ENCODE measurements around the gene MGRN1. TPM values are rescaled to one million over a fixed set of nuclear protein-coding genes. Genes with fewer than 3 reads are reported as not detected.

MGRN1 gene
- total RNA-seq, 6 donors from 2014 or later, result 49.0 to 148 (median 99.1) TPM

- peak; percentile 61 to 81 for ATAC-seq (ENCODE audit: low FRiP score in 2 of 2)
These were observed 16.1 kb downstream of the MGRN1 start for GRCh38 chr16:4640572-4641305.

DNA sequence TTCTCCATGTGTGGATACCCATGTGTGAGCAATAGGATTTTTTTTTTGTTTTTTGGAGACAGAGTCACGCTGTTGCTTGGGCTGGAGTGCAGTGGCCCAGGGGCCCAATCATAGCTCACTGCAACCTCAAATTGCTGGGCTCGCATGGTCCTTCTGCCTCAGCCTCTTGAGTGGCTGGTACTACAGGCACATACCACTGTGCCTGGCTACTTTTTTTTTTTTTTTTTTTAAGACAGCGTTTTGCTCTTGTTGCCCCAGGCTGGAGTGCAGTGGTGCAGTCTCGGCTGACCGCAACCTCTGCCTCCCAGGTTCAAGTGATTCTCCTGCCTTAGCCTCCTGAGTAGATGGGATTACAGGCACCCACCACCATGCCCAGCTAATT, 16.7 kb downstream of the MGRN1 start:
- Histone ChIP-seq H3K27me3 (no peaks in the 10 kb centered on the region), H3K9me3 (no peaks in the 10 kb centered on the region), H3K4me3 (no peak overlapping the region), H3K4me1 (peaks cover 15 to 40% (median 23%) of the 10 kb centered on the region in 4 donors), H3K27ac (peak overlapping the region in 3 of 4 donors; percentile 64 to 74 (median 66)), H3K36me3 (peaks cover 0 to 34% (median 8%) of the 10 kb centered on the region in 4 donors)
- ATAC-seq (ENCODE audit: low FRiP score in 2 of 2) (peak; percentile 43 to 69), DNase-seq (peak in 1 of 2 donors; percentile 49)
- no peak for TF ChIP-seq POLR2AphosphoS5 (IDR thresholded peaks at IDR 0.05)
- TF ChIP-seq POLR2A (IDR thresholded peaks at IDR 0.05), result no peak
- TF ChIP-seq EP300 (IDR thresholded peaks at IDR 0.05), result no peak
- TF ChIP-seq CTCF (IDR thresholded peaks at IDR 0.05), result no peak
- WGBS, 2 donors, result 68 to 86% methylated on average over 5 of the region's 5 CpGs

More at GRCh38 chr16:4640572-4641305, 16.1 kb downstream of the MGRN1 start:
- no peak for TF ChIP-seq EP300 (IDR thresholded peaks at IDR 0.05)
- no peak for TF ChIP-seq POLR2AphosphoS5 (IDR thresholded peaks at IDR 0.05)
- no peak for TF ChIP-seq POLR2A (IDR thresholded peaks at IDR 0.05)
- no peak for TF ChIP-seq CTCF (IDR thresholded peaks at IDR 0.05)
- 49 to 74% methylated on average over 16 to 19 of the region's 19 CpGs for whole genome bisulfite sequencing, 2 donors
- Histone ChIP-seq H3K27ac (peak overlapping the region; percentile 37 to 74 (median 64)), H3K9me3 (no peaks in the 10 kb centered on the region), H3K4me1 (peaks cover 15 to 40% (median 23%) of the 10 kb centered on the region in 4 donors), H3K27me3 (no peaks in the 10 kb centered on the region), H3K4me3 (no peak overlapping the region), H3K36me3 (peaks cover 0 to 31% (median 10%) of the 10 kb centered on the region in 4 donors)
- DNase-seq, result peak in 1 of 2 donors; percentile 59

DNA sequence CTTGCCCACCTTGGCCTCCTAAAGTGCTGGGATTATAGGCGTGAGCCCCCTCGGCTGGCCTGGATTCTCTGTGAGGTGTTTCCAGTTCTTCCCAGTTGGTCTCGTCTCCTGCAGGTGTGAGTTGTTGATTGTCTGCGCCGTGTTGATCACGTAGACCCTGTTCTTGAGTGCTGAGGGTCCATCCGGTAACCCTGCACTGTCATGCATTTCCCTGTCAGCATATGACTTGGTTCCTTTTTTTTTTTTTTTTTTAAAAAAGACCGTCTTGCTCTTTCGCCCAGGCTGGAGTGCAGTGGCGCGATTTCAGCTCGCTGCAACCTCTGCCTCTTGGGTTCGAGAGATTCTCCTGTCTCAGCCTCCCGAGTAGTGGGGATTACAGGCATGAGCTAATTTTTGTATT, 17.3 kb downstream of the MGRN1 start:
- H3K4me1 ChIP-seq, result peaks cover 15 to 45% (median 23%) of the 10 kb centered on the region in 4 donors
- H3K9me3 ChIP-seq, result no peaks in the 10 kb centered on the region
- peak overlapping the region in 3 of 4 donors; percentile 64 to 74 (median 66) for H3K27ac ChIP-seq
- no peaks in the 10 kb centered on the region for H3K27me3 ChIP-seq
- peaks cover 0 to 37% (median 9%) of the 10 kb centered on the region in 4 donors for H3K36me3 ChIP-seq
- no peak for TF ChIP-seq POLR2AphosphoS5 (IDR thresholded peaks at IDR 0.05)
- no peak for TF ChIP-seq POLR2A (IDR thresholded peaks at IDR 0.05)
- no peak for TF ChIP-seq CTCF (IDR thresholded peaks at IDR 0.05)
- TF ChIP-seq EP300 (IDR thresholded peaks at IDR 0.05), result no peak
- DNase-seq, result no peak
- 69 to 84% methylated on average over 12 to 14 of the region's 14 CpGs for WGBS, 2 donors
- H3K4me3 ChIP-seq, result no peak overlapping the region
- no peak for ATAC-seq (ENCODE audit: low FRiP score in 2 of 2)

DNA sequence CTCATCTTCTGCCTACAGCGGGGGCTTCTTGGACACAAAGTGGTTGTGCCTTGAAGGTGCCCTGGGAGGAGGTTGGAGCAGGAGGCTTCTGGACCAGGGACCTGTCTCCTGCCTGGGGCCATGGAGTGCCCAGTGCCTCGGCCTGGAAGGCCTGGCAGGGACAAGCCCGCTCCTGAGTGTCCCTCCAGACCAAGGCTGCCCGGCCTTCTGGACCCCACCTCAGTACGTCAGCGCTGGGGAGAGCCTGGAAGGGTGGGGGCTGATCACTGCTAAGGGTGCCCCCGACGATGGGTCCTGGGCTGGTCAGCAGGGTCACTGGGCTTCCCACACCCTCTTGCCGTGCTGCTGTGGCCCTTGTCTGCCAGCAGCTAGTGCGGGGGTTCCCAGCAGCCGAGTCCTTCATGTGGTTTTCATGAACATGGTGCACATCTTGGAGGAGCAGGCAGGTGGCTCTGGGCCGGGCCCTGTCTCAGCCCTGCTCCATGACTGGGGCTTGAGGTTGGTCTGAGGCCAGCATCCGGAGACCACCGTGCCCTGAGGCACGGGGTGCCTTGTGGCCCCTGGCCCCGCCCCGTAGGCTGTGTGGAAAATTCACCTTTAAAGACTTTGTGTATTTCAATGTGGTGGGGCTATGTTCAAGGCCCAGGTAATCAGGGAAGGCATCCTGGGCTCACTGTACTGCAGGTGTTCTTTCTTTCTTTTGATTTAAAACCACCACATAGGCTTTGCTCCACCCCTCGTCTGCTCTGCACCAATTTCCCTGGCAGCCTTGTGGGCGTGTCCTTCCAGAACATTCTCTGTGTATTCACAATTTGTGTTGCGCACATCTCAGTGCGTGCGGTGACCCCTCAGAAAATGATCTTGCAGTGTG, 22.4 kb downstream of the MGRN1 start:
- TF ChIP-seq EP300 (IDR thresholded peaks at IDR 0.05) (no peak), CTCF (IDR thresholded peaks at IDR 0.05) (no peak), POLR2A (IDR thresholded peaks at IDR 0.05) (no peak), POLR2AphosphoS5 (IDR thresholded peaks at IDR 0.05) (no peak)
- H3K36me3 ChIP-seq, result peaks cover 3 to 46% (median 18%) of the 10 kb centered on the region in 4 donors
- H3K27ac ChIP-seq, result no peak overlapping the region
- WGBS, 2 donors, result 92 to 93% methylated on average over 20 to 22 of the region's 22 CpGs
- H3K9me3 ChIP-seq, result no peaks in the 10 kb centered on the region
- DNase-seq (peak in 1 of 2 donors; percentile 54), ATAC-seq (ENCODE audit: low FRiP score in 2 of 2) (no peak)
- H3K27me3 ChIP-seq, result no peaks in the 10 kb centered on the region
- peaks cover 0 to 46% (median 22%) of the 10 kb centered on the region in 4 donors for H3K4me1 ChIP-seq
- no peak overlapping the region for H3K4me3 ChIP-seq

Measured in upper lobe of left lung (tissue), 6 donors.